B cell (primary cell): ENCODE results near the gene FBLIM1.

Experiments used
- EZH2 ChIP-seq: IDR thresholded peaks from 2 replicates; pipeline ENCODE4 v1.6.1; 2012; ENCODE audit warnings: borderline replicate concordance, low read depth, mild to moderate bottlenecking, moderate library complexity, low read length; ENCODE audit not compliant: insufficient read depth, poor library complexity, severe bottlenecking
- TF ChIP-seq, protein P1 (sequence below): fragments of 200-600 bp; IDR thresholded peaks from one replicate; pipeline ENCODE4 v1.8.0; 2022; ENCODE audit warnings: antibody characterized with exemption, mild to moderate bottlenecking

DNA sequence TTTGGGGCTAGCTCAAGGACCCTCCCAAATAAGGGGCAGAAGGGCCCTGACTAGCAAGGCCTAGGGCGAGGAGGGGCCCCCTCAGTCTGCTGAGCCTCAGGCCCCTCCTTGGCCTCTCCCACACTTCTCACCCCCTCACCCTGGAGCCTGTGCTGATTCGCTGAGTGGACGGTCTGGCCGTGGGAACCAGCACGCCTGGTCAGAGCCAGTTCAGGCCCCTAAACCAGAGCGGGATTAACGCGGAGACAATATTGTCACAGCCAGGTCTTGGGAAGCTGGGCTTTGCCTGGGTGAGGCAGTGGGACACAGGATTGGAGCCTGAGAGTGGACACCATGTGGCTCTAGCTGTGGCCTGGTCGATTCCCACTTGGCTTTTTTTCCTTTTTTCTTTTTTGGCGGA, 4.8 kb upstream of the FBLIM1 start:
- TF ChIP-seq, protein P1, sequence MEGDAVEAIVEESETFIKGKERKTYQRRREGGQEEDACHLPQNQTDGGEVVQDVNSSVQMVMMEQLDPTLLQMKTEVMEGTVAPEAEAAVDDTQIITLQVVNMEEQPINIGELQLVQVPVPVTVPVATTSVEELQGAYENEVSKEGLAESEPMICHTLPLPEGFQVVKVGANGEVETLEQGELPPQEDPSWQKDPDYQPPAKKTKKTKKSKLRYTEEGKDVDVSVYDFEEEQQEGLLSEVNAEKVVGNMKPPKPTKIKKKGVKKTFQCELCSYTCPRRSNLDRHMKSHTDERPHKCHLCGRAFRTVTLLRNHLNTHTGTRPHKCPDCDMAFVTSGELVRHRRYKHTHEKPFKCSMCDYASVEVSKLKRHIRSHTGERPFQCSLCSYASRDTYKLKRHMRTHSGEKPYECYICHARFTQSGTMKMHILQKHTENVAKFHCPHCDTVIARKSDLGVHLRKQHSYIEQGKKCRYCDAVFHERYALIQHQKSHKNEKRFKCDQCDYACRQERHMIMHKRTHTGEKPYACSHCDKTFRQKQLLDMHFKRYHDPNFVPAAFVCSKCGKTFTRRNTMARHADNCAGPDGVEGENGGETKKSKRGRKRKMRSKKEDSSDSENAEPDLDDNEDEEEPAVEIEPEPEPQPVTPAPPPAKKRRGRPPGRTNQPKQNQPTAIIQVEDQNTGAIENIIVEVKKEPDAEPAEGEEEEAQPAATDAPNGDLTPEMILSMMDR = no peak
- no peak for TF ChIP-seq EZH2
